IPS-NIHi7 (cell line): Measurements from ENCODE around the gene KCNIP3.
"Not testable (repeated sequence)": the region's sequence is repeated elsewhere in the genome, so short reads cannot be mapped to it uniquely, and the experiment has no call there.

ENCODE experiments used
- DNase-seq: peaks from one replicate; pipeline ENCODE4 v3.0.0; 2012; ENCODE audit warnings: mixed read lengths; ENCODE audit errors: extremely low spot score

The KCNIP3 gene

GRCh38 chr2:95361216-95361980 lies 64.3 kb downstream of the KCNIP3 start:
- no peak for DNase-seq

DNA sequence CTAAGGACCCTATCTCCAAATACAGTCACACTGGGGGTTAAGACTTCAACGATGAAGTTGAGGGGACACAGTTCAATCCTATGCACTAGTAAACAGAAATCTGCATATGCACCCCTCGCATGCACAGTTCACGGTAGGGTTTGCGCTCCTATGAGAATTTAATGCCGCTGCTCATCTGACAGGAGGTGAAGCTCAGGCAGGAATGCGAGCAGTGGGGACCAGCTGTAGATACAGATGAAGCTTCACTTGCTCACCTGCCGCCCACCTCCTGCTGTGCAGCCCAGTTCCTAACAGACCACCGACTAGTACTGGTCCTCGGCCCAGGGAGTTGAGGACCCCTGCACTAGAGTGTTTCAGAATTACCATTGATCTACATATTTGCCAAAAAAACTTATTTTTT lies 65.3 kb downstream of the KCNIP3 start:
- no peak for DNase-seq

- DNase-seq, result no peak
Measured at GRCh38 chr2:95366514-95366913, 69.4 kb downstream of the KCNIP3 start.

GRCh38 chr2:95372216-95372829 lies 75.2 kb downstream of the KCNIP3 start:
- no peak for DNase-seq

GRCh38 chr2:95372845-95373244 lies 75.7 kb downstream of the KCNIP3 start:
- DNase-seq, result no peak

GRCh38 chr2:95374029-95374428 lies 76.9 kb downstream of the KCNIP3 start:
- DNase-seq, result no peak

DNA sequence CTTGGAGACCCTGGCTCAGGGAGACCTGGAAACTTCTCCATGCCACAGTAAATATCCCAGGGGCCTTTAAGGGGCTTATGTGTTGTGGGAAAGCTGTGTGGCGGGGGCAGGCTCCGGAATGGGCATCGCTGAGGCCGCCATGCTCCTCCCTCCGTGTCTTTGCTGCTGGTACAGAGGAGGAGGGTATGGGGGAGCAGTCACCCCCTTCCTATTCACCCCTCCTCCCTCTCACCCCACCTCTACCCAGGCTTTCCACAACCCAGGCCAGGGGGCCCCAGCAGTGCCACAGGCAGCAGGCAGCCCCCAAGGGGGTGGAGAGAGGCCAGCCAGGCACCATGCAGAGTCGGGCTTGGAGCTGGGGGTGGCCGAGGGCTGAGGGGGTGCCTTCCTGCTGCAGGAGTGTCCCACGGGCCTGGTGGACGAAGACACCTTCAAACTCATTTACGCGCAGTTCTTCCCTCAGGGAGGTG lies 77.3 kb downstream of the KCNIP3 start:
- DNase-seq, result no peak

- DNase-seq, result no peak
Measured at GRCh38 chr2:95374921-95375471, 77.8 kb downstream of the KCNIP3 start.

DNA sequence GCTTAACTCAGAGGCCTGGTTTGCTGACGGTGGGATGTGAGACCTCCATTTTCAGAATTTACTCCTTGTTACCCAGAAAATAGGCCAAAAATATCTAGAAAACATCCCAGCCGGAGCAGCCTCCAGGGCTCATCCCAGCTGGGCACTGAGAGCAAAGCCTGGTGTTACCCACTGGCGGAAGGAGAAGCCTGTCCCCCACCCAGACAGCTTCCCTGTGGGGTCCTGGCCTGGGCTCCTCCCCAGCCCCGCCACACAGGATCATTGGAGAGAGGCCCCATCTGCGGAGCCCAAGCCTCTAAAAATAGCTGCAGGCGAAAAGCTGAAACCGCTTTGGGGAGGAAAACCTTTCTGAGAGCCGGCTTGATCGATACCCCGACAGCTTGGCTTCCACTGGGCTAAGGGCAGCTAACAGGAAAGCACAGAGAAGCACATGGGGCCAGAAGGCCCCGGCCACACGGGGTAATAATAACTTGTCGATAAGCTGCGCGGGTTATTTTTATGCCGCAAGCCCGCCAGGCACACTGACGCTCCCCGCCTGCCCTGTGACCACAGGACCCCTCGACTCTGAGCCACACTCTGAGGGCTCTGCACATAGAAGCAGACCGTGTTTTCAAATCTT lies 78.5 kb downstream of the KCNIP3 start:
- DNase-seq, result no peak

- no peak for DNase-seq
Measured at GRCh38 chr2:95376311-95377215, 79.4 kb downstream of the KCNIP3 start.

DNA sequence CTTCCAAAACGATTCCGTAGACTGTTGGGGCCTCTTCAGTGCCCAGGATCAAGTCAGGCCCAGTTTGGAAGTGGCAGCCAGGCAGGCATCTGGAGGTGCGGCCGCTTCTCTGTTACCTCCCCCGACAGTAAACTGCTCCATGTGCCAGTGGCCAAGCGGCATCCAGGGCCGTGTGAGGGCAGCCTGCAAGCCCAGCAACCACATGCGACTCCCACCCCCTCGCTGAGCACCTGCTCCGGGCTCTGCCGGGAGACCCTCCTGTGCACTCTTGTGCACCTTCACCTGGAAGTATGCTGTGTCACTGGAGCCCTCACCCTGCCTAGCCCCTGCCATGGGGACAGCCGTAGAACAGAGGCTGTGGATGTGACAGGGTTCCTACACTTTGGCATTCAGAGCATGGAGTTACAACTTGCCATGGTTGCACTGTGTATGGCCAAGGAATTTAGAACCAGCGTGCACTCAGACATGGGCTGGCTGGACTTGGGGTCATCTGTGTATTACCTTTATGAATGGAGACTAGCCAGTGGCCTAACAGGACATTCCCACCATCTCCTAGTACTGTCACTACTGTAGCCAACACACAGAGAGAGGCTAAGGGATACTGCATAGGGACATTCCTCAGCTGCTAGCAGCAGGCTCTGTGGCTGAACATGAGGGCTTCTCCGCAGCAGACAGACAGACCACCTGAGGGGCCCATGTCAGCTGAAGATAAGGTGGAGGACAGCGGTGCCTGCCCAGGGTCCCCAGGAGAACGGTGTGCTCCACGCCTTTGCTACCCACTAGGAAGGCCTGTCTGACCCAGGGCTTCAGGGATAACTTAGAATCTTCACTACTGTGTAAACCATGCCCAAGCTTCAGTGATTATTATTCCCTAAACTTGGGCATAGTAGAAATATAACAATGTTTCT lies 80.3 kb downstream of the KCNIP3 start:
- DNase-seq, result no peak

DNA sequence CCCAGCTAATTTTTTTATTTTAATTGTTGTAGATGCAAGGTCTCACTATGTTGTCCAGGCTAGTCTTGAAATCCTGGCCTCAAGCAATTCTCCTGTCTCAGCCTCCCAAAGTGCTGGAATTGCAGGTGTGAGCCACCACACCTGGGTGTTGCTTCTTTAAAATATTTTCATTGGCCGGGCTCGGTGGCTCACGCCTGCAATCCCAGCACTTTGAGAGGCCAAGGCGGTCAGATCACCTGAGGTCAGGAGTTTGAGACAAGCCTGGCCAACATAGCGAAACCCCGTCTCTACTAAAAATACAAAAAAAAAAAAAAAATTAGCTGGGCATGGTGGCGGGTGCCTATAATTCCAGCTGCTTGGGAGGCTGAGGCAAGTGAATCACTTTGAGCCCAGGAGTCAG lies 81.1 kb downstream of the KCNIP3 start:
- DNase-seq, result not testable (repeated sequence)

DNA sequence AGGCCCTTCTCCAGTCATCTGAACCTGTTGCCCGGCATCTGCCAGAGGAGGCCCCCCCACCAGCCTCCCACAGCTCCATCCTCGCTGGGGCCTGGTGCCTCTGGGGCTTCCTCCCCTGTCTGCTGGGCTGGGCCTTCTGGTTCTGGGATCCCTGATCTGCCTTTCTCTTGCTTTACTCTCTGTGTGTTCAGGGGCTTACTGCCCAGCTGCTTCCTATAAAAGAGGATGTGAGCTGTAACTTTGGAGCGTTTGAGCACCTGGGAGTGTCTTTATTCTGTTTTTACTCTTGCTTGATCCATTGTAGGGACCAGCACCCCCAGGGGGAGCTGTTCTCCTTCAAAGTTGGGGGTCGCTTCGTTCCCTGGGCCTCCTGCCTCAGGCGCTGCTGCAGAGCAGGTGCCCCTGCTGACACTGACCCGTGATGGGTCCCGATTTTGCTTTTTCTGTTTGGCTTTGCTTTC lies 82.3 kb downstream of the KCNIP3 start:
- peak; percentile 57 for DNase-seq

DNA sequence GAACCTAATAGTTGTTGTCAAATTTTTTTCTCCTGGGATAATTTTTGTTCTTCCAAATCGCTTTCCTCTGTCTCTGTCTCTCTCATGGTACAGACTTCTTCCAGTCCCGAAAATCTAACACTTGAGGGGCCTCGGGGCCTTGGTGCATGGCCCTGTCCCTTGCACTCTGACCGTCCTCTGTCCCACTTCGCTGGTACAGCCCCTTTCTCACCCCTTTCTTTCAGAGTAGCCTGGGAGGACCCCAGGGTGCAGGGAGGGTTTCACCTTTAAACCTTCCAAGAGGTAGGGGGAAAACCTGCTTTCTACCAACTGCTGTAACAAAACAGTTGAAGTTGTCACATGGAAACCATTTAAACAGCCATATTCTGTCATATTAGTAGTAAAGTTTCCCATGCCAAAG lies 83.1 kb downstream of the KCNIP3 start:
- DNase-seq, result no peak

GRCh38 chr2:95380731-95381130 lies 83.6 kb downstream of the KCNIP3 start:
- DNase-seq, result no peak

DNA sequence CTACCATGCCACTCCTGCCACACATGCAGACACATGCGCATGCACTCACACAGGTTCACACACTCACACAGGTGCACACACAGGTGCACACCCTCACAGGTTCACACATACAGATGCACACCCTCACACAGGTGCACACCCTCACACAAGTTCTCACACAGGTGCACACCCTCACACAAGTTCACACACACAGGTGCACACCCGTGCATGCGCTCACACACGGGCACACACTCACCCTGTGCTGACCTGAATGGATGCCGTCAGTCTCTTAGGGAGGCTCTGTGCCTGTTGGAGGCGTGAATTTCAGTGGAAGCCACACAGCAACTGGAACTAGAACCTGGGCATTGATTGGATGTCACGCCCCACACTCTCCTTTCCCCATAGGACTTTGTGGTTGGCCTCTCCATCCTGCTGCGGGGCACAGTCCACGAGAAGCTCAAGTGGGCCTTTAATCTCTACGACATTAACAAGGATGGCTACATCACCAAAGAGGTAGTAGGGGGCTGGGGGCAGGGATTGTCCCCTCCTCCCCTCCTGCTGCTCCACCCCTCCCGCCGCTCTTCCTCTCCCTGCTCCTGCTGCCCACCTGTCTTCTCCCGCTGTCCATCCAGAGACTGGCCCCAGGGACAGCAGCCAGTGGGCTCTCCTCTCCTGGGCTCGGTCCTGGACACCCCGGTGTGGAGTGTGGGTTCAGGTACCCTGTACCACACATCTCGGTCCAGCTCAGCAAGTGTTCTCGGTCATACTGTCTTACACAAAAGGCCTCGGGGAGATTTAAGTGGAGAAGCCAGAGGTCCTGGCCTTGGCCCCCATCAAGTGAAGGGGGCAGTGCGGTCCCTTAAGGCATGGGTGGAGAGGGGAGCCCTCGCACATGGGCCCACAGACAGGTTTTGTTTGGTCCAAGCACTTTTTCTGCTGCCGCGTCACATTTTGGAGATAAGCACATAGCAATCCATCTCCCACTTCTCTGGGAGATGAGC lies 84.4 kb downstream of the KCNIP3 start:
- DNase-seq, result no peak

DNA sequence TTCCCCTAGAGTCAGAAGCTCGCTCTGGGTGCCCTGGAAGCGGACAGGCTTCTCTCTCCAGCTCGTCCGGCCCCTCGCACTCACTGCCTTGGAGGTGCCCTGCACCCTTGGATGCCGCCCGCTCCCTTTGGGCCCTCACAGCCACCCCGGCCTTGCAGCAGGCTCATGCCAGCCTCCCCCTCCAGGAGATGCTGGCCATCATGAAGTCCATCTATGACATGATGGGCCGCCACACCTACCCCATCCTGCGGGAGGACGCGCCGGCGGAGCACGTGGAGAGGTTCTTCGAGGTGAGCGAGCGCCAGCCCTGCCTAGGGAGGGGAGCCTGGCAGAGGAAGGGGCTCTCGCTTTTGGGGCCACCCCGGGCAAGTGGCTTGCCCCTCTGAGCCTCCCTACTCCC lies 85.0 kb downstream of the KCNIP3 start:
- no peak for DNase-seq

DNA sequence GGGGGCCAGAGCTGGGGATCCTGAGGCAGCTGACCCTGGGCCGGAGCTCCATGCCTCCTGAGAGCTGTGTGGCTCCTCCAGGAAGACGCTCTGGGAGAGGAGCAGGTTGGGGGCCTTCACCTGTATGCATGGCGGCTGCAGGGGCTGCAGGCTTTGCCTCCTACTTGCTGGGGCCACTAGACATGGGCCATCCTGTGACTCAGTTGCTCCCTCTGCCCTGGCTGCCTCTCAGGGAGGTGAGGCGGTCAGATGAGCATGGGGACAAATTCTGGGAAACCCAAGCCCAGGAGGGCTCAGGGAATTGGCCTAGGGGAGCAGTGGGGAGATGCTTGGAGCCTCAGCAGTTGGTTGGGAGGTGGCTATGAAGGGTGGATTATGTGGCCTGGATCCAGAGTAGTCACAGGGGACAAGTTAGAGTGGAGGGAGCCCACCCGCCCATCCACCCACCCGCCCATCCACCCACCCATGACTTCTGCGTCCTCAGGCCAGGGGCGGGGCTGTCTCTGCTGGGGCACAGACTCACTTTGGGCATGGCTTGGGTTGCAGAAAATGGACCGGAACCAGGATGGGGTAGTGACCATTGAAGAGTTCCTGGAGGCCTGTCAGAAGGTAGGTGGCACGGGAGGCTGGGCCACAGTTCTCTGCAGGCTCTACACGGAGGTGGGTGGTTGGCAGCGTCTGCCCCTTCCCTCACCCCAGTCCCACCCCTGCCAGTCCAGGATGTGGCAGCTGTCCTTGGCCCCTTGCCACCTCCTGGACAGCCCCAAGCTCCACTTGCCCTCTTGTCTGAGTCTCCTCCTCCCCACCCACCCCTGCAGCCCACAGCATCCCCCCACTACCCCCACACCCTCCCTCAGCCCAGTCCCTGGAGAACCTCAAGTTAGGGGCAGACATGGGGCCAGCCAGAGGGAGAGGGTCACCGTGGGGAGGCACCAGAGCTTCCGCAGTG lies 85.8 kb downstream of the KCNIP3 start:
- DNase-seq, result no peak
